ENCODE measurements around the gene PUS10.

DNA sequence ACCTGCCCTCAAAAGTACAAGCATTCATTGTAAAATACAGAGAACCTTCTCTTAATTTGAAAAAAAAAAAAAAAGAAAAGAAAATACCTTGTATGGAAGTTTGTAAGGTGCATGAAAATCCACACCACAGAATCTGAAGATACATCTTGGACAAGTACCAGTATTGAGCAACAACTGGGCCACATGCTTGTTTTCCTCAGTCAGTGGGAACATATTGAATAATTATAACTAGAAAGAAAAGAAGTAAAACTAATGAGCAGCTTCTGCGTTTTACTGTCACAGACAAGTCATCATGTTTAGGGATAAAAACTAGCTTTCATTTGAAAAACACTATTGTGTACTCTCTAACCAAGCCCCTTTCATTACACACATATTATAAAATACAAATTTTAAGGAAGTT, 6.4 kb downstream of the PUS10 start:
- TF ChIP-seq, protein P1, sequence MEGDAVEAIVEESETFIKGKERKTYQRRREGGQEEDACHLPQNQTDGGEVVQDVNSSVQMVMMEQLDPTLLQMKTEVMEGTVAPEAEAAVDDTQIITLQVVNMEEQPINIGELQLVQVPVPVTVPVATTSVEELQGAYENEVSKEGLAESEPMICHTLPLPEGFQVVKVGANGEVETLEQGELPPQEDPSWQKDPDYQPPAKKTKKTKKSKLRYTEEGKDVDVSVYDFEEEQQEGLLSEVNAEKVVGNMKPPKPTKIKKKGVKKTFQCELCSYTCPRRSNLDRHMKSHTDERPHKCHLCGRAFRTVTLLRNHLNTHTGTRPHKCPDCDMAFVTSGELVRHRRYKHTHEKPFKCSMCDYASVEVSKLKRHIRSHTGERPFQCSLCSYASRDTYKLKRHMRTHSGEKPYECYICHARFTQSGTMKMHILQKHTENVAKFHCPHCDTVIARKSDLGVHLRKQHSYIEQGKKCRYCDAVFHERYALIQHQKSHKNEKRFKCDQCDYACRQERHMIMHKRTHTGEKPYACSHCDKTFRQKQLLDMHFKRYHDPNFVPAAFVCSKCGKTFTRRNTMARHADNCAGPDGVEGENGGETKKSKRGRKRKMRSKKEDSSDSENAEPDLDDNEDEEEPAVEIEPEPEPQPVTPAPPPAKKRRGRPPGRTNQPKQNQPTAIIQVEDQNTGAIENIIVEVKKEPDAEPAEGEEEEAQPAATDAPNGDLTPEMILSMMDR (IDR thresholded peaks at IDR 0.05 in 2 of 3, conservative IDR thresholded peaks at IDR 0.05 in 1 of 3; ENCODE audit: borderline replicate concordance in 1 of 3, insufficient read depth in 1 of 3, low read depth in 2 of 3, low read length in 2 of 3), result no peak
- TF ChIP-seq CBX3 (IDR thresholded peaks at IDR 0.05; ENCODE audit: low read depth) (no peak), EZH2phosphoT487 (IDR thresholded peaks at IDR 0.05; ENCODE audit: borderline replicate concordance) (no peak), POLR2AphosphoS5 (IDR thresholded peaks at IDR 0.05; ENCODE audit: low read depth, low read length) (no peak), EZH2 (IDR thresholded peaks at IDR 0.05) (no peak), ZFX (IDR thresholded peaks at IDR 0.05) (no peak), POLR2A (IDR thresholded peaks at IDR 0.05; ENCODE audit: borderline replicate concordance, extremely low read depth, insufficient read depth, insufficient read length) (no peak), TCF7L2 (IDR thresholded peaks at IDR 0.05; ENCODE audit: borderline replicate concordance, extremely low read depth, insufficient read depth, insufficient read length) (no peak)
- TF ChIP-seq, protein P2, sequence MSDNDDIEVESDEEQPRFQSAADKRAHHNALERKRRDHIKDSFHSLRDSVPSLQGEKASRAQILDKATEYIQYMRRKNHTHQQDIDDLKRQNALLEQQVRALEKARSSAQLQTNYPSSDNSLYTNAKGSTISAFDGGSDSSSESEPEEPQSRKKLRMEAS (IDR thresholded peaks at IDR 0.05), result no peak

Measured in HCT116 (cell line).